OCI-LY1 (cell line): ENCODE measurements around the gene KCTD2.

Experiments used
- H2AFZ ChIP-seq: fragments of 200-600 bp; sonication (generic), shearing (Covaris generic); 2 replicates; pipeline ENCODE4 v1.6.0; 2014; ENCODE audit warnings: antibody characterized with exemption, mild to moderate bottlenecking, low read length
- H3F3A ChIP-seq: fragments of 200-600 bp; sonication (generic), shearing (Covaris generic); 2 replicates; pipeline ENCODE4 v1.6.0; 2014; ENCODE audit warnings: mild to moderate bottlenecking, antibody characterized with exemption, low read length, moderate library complexity; ENCODE audit not compliant: insufficient read depth
- H3K27ac ChIP-seq: fragments of 200-600 bp; sonication (generic); 2 replicates; pipeline ENCODE4 v1.5.1; 2014; ENCODE audit warnings: low read length, mixed run types, mild to moderate bottlenecking, low read depth; ENCODE audit not compliant: poor library complexity, severe bottlenecking
- H3K27me3 ChIP-seq: fragments of 200-600 bp; sonication (generic); 2 replicates; pipeline ENCODE4 v1.6.0; 2014; ENCODE audit warnings: antibody characterized with exemption, mild to moderate bottlenecking, low read length, moderate library complexity; ENCODE audit not compliant: insufficient read depth
- H3K36me3 ChIP-seq: fragments of 200-600 bp; sonication (generic); 2 replicates; pipeline ENCODE4 v1.6.1; 2014; ENCODE audit warnings: mild to moderate bottlenecking, antibody characterized with exemption, low read length, moderate library complexity, mixed read lengths; ENCODE audit not compliant: insufficient read depth
- H3K4me1 ChIP-seq: fragments of 200-600 bp; sonication (generic); 2 replicates; pipeline ENCODE4 v1.5.1; 2014; ENCODE audit warnings: mild to moderate bottlenecking, low read length, moderate library complexity; ENCODE audit not compliant: insufficient read depth, severe bottlenecking
- H3K4me2 ChIP-seq: fragments of 200-600 bp; sonication (generic), shearing (Covaris generic); 2 replicates; pipeline ENCODE4 v1.6.1; 2014; ENCODE audit warnings: low read length
- H3K4me3 ChIP-seq: fragments of 200-600 bp; sonication (generic); 2 replicates; pipeline ENCODE4 v1.5.1; 2014; ENCODE audit warnings: low read length, low read depth, mild to moderate bottlenecking, mixed read lengths; ENCODE audit not compliant: poor library complexity, severe bottlenecking
- H3K79me2 ChIP-seq: fragments of 200-600 bp; shearing (Covaris generic); 2 replicates; pipeline ENCODE4 v1.6.1; 2016; ENCODE audit warnings: mixed run types, low read length, mixed read lengths; ENCODE audit not compliant: insufficient read depth
- H3K9ac ChIP-seq: fragments of 200-600 bp; sonication (generic), shearing (Covaris generic); 2 replicates; pipeline ENCODE4 v1.6.1; 2014; ENCODE audit warnings: mild to moderate bottlenecking, low read length, mixed read lengths
- H3K9me2 ChIP-seq: fragments of 200-600 bp; sonication (generic), shearing (Covaris generic); 2 replicates; pipeline ENCODE4 v1.6.1; 2014; ENCODE audit warnings: low read depth, mild to moderate bottlenecking, low read length, mixed read lengths
- H3K9me3 ChIP-seq: fragments of 200-600 bp; shearing (Covaris generic); 2 replicates; pipeline ENCODE4 v1.6.1; 2014; ENCODE audit warnings: low read length, mixed read lengths
- H4K20me1 ChIP-seq: fragments of 200-600 bp; sonication (generic), shearing (Covaris generic); 2 replicates; pipeline ENCODE4 v1.6.0; 2016; ENCODE audit warnings: mild to moderate bottlenecking, low read length; ENCODE audit not compliant: insufficient read depth
- EZH2 ChIP-seq: fragments of 200-600 bp; sonication (generic), shearing (Covaris generic); IDR thresholded peaks from 2 replicates; pipeline ENCODE4 v1.8.0; 2017; ENCODE audit warnings: borderline replicate concordance, mixed run types, mild to moderate bottlenecking, antibody characterized with exemption, low read length, moderate library complexity, mixed read lengths
- TF ChIP-seq, protein P1 (sequence below): fragments of 200-600 bp; sonication (generic), shearing (Covaris generic); IDR thresholded peaks from 2 replicates; pipeline ENCODE4 v1.5.1; 2017; ENCODE audit warnings: mild to moderate bottlenecking, antibody characterized with exemption, low read length, moderate library complexity, mixed read lengths

Gene KCTD2

DNA sequence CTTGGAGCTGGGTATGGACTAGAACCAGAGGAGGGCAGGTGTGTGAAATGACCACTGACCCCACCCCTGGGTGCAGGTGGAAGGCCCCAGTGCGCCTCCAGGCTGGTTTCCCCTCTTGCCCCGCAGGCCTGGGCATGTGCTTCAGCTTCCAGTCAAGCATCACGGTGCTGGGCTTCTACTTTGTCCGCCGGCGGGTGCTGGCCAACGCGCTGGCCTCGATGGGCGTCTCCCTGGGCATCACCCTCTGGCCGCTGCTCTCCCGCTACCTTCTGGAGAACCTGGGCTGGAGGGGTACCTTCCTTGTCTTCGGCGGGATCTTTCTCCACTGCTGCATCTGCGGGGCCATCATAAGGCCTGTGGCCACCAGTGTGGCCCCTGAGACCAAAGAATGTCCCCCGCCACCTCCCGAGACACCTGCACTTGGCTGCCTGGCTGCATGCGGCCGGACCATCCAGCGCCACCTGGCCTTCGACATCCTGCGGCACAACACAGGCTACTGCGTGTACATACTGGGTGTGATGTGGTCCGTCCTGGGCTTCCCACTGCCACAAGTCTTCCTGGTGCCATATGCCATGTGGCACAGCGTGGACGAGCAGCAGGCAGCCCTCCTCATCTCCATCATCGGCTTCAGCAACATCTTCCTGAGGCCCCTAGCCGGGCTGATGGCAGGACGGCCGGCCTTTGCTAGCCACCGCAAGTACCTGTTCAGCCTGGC is 53.0 kb downstream of the KCTD2 start:
- Histone ChIP-seq H3K79me2 (no peaks in the 10 kb centered on the region), H3K4me2 (no peak overlapping the region), H3K27ac (no peak overlapping the region), H3K9me3 (no peaks in the 10 kb centered on the region), H3K9ac (no peak overlapping the region), H3K36me3 (no peaks in the 10 kb centered on the region), H3K4me3 (no peak overlapping the region), H3K4me1 (peaks cover 7% of the 10 kb centered on the region), H3K9me2 (no peaks in the 10 kb centered on the region), H3F3A (no peaks in the 10 kb centered on the region), H3K27me3 (no peaks in the 10 kb centered on the region; the same call in 1 of the 2 replicates), H4K20me1 (no peaks in the 10 kb centered on the region), H2AFZ (no peak overlapping the region)
- no peak for TF ChIP-seq EZH2
- TF ChIP-seq, protein P1, sequence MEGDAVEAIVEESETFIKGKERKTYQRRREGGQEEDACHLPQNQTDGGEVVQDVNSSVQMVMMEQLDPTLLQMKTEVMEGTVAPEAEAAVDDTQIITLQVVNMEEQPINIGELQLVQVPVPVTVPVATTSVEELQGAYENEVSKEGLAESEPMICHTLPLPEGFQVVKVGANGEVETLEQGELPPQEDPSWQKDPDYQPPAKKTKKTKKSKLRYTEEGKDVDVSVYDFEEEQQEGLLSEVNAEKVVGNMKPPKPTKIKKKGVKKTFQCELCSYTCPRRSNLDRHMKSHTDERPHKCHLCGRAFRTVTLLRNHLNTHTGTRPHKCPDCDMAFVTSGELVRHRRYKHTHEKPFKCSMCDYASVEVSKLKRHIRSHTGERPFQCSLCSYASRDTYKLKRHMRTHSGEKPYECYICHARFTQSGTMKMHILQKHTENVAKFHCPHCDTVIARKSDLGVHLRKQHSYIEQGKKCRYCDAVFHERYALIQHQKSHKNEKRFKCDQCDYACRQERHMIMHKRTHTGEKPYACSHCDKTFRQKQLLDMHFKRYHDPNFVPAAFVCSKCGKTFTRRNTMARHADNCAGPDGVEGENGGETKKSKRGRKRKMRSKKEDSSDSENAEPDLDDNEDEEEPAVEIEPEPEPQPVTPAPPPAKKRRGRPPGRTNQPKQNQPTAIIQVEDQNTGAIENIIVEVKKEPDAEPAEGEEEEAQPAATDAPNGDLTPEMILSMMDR: no peak

DNA sequence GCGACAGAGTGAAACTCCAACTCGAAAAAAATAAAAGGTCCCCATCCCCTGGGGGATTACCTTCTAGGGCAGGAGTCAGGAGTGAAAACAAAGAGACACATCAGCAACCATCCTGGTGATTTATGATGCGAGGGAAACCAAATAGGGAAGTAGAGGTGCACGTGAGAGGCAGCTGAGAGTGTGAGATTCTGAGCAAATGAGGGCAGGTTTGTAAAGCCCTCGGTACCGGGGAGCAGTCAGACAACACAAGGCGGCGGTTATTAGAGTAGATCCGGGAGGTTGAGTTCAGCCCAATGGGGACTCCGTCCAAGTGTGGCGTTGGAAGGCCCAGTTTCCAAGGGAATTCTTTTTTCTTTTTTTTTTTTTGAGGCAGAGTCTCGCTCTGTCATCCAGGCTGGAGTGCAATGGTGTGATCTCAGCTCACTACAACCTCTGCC is 55.4 kb downstream of the KCTD2 start:
- Histone ChIP-seq H3K4me1 (peaks cover 7% of the 10 kb centered on the region), H3K9me3 (no peaks in the 10 kb centered on the region), H3K27ac (no peak overlapping the region), H3K9ac (no peak overlapping the region), H3K4me3 (no peak overlapping the region), H2AFZ (no peak overlapping the region), H4K20me1 (no peaks in the 10 kb centered on the region), H3K4me2 (no peak overlapping the region), H3K79me2 (no peaks in the 10 kb centered on the region), H3K36me3 (no peaks in the 10 kb centered on the region), H3K27me3 (no peaks in the 10 kb centered on the region; the same call in 1 of the 2 replicates), H3F3A (no peaks in the 10 kb centered on the region), H3K9me2 (no peaks in the 10 kb centered on the region)
- no peak for TF ChIP-seq EZH2
- TF ChIP-seq, protein P1: no peak

DNA sequence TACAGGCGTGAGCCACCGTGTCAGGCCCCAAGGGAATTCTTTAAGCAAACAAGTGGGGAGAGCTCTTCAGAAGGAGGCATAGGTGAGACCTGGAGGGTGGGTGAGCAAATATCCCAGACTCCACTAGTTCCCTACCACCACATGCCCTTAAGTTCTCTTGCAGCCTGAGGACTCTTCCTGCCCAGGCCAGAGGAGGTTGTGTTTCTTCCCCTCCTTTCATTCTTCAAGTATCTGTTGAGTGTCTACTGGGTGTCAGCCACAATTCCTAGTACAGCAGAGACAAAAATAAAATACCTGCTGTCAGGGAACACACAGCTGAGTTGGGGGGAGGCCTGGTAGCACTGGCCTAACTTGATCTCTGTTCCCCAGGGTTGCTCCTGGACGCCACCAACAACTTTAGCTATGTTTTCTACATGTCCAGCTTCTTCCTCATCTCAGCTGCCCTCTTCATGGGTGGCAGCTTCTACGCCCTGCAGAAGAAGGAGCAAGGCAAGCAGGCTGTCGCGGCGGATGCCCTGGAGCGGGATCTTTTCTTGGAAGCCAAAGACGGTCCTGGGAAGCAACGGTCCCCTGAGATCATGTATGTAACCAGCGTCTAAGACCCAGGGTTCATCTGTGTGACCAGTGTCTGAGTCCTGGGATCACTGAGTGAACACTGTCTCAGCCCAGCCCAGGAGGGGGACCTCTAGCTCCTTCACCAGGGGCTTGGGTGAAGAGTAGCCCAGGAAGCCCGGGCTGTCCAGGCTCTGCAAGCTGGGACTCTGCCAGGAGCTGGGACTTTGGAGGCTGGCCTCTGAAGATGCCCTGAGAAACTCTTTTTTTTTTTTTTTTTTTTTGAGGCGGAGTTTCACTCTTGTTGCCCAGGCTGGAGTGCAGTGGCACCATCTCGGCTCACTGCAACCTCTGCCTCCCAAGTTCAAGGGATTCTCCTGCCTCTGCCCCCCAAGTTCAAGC is 56.9 kb downstream of the KCTD2 start:
- Histone ChIP-seq H3K4me1 (peaks cover 9% of the 10 kb centered on the region), H2AFZ (no peak overlapping the region), H3F3A (no peaks in the 10 kb centered on the region), H3K36me3 (no peaks in the 10 kb centered on the region), H3K4me2 (no peak overlapping the region), H3K9ac (no peak overlapping the region), H4K20me1 (no peaks in the 10 kb centered on the region), H3K79me2 (no peaks in the 10 kb centered on the region), H3K9me3 (no peaks in the 10 kb centered on the region), H3K4me3 (no peak overlapping the region), H3K27ac (no peak overlapping the region), H3K27me3 (no peaks in the 10 kb centered on the region), H3K9me2 (no peaks in the 10 kb centered on the region)
- TF ChIP-seq EZH2: no peak
- TF ChIP-seq, protein P1: no peak
